ENCODE data around the gene NPAS3. TPM values are rescaled to one million over a fixed set of nuclear protein-coding genes. Genes with fewer than 3 reads are reported as not detected.

The NPAS3 gene
- total and polyA plus RNA-seq, 4 donors, result 0.07 to 0.09 (median 0.08) TPM; not detected in 1

GRCh38 chr14:33602396-33602795, 663.7 kb downstream of the NPAS3 start:
- H3K4me1 ChIP-seq (ENCODE audit: control insufficient read depth in 4 of 4, insufficient read depth in 4 of 4, low read length in 3 of 4), result no peaks in the 10 kb centered on the region

GRCh38 chr14:33606591-33606990, 667.9 kb downstream of the NPAS3 start:
- TF ChIP-seq NR2F2 (IDR thresholded peaks at IDR 0.05) (no peak), MAX (IDR thresholded peaks at IDR 0.05) (no peak), RXRA (IDR thresholded peaks at IDR 0.05) (no peak), EGR1 (IDR thresholded peaks at IDR 0.05; ENCODE audit: low read depth in 2 of 2) (no peak), ATF3 (IDR thresholded peaks at IDR 0.05) (no peak), HNF4G (IDR thresholded peaks at IDR 0.05) (no peak), RAD21 (IDR thresholded peaks at IDR 0.05) (no peak), YY1 (IDR thresholded peaks at IDR 0.05) (no peak), TAF1 (conservative IDR thresholded peaks at IDR 0.05) (no peak), CTCF (IDR thresholded peaks at IDR 0.05; ENCODE audit: low read depth, low read length, missing input control) (no peak)
- Histone ChIP-seq H3K9me3 (ENCODE audit: control insufficient read depth in 4 of 4, low read length in 3 of 4) (no peaks in the 10 kb centered on the region), H3K9ac (ENCODE audit: low read depth in 1 of 2, low read length in 2 of 2) (no peak overlapping the region), H3K27me3 (ENCODE audit: control insufficient read depth in 4 of 4, insufficient read depth in 4 of 4, low read length in 3 of 4) (no peaks in the 10 kb centered on the region), H3K4me1 (ENCODE audit: control insufficient read depth in 4 of 4, insufficient read depth in 4 of 4, low read length in 3 of 4) (no peaks in the 10 kb centered on the region), H3K4me3 (ENCODE audit: low read depth in 1 of 3, low read length in 3 of 3) (no peak overlapping the region), H3K27ac (ENCODE audit: low read depth in 1 of 2, low read length in 2 of 2) (no peak overlapping the region), H3K36me3 (ENCODE audit: control insufficient read depth in 4 of 4, insufficient read depth in 3 of 4, low read depth in 1 of 4, low read length in 3 of 4) (no peaks in the 10 kb centered on the region)
- WGBS, result 69% methylated on average over 3 of the region's 3 CpGs
- no peak for DNase-seq (ENCODE audit: low spot score)

More at GRCh38 chr14:33602396-33602795, 663.7 kb downstream of the NPAS3 start:
- DNase-seq (ENCODE audit: low spot score), result no peak
- 57% methylated on average over 3 of the region's 3 CpGs for WGBS
- Histone ChIP-seq H3K36me3 (ENCODE audit: control insufficient read depth in 4 of 4, insufficient read depth in 3 of 4, low read depth in 1 of 4, low read length in 3 of 4) (no peaks in the 10 kb centered on the region), H3K27ac (ENCODE audit: low read depth in 1 of 2, low read length in 2 of 2) (no peak overlapping the region), H3K27me3 (ENCODE audit: control insufficient read depth in 4 of 4, insufficient read depth in 4 of 4, low read length in 3 of 4) (no peaks in the 10 kb centered on the region), H3K9ac (ENCODE audit: low read depth in 1 of 2, low read length in 2 of 2) (no peak overlapping the region), H3K9me3 (ENCODE audit: control insufficient read depth in 4 of 4, low read length in 3 of 4) (no peaks in the 10 kb centered on the region), H3K4me3 (ENCODE audit: low read depth in 1 of 3, low read length in 3 of 3) (no peak overlapping the region)
- no peak for TF ChIP-seq HNF4A (conservative IDR thresholded peaks at IDR 0.05)
- TF ChIP-seq FOXA1 (IDR thresholded peaks at IDR 0.05), result no peak
- TF ChIP-seq MAX (IDR thresholded peaks at IDR 0.05), result no peak
- no peak for TF ChIP-seq REST (IDR thresholded peaks at IDR 0.05)
- TF ChIP-seq FOXA2 (IDR thresholded peaks at IDR 0.05), result no peak
- no peak for TF ChIP-seq EGR1 (IDR thresholded peaks at IDR 0.05; ENCODE audit: low read depth in 2 of 2)
- TF ChIP-seq SP1 (IDR thresholded peaks at IDR 0.05), result no peak
- TF ChIP-seq NR2F2 (IDR thresholded peaks at IDR 0.05), result no peak
- TF ChIP-seq RXRA (IDR thresholded peaks at IDR 0.05), result no peak
- no peak for TF ChIP-seq GABPA (IDR thresholded peaks at IDR 0.05 in 1 of 2, conservative IDR thresholded peaks at IDR 0.05 in 1 of 2)
- no peak for TF ChIP-seq TAF1 (conservative IDR thresholded peaks at IDR 0.05)
- TF ChIP-seq ZBTB33 (IDR thresholded peaks at IDR 0.05), result no peak
- no peak for TF ChIP-seq ATF3 (IDR thresholded peaks at IDR 0.05)
- no peak for TF ChIP-seq HNF4G (IDR thresholded peaks at IDR 0.05)
- TF ChIP-seq JUND (IDR thresholded peaks at IDR 0.05), result no peak
- no peak for TF ChIP-seq RAD21 (IDR thresholded peaks at IDR 0.05)

Measured in liver (tissue), 9 donors.